HG03442 (cell line): ENCODE data around the gene SLC1A1.
"Not testable (repeated sequence)": the region's sequence is repeated elsewhere in the genome, so short reads cannot be mapped to it uniquely, and the experiment has no call there.

Experiments
- ATAC-seq: cut with Tn5 transposase; IDR thresholded peaks from one replicate; pipeline ENCODE4 v1.9.1; 2021; ENCODE audit warnings: mild to moderate bottlenecking, moderate library complexity; ENCODE audit not compliant: unreplicated experiment

SLC1A1 gene

GRCh38 chr9:4574657-4575243 lies 84.5 kb downstream of the SLC1A1 start:
- ATAC-seq = peak; percentile 85

GRCh38 chr9:4575997-4576396 lies 85.7 kb downstream of the SLC1A1 start:
- no peak for ATAC-seq

GRCh38 chr9:4576448-4576847 lies 86.2 kb downstream of the SLC1A1 start:
- ATAC-seq = no peak

GRCh38 chr9:4579001-4579400 lies 88.7 kb downstream of the SLC1A1 start:
- ATAC-seq = no peak

GRCh38 chr9:4581035-4581760 lies 90.9 kb downstream of the SLC1A1 start:
- no peak for ATAC-seq

GRCh38 chr9:4581861-4582565 lies 91.7 kb downstream of the SLC1A1 start:
- ATAC-seq = no peak

GRCh38 chr9:4583001-4583400 lies 92.7 kb downstream of the SLC1A1 start:
- no peak for ATAC-seq

GRCh38 chr9:4584636-4585035 lies 94.4 kb downstream of the SLC1A1 start:
- ATAC-seq = no peak

GRCh38 chr9:4585135-4585534 lies 94.9 kb downstream of the SLC1A1 start:
- ATAC-seq = no peak

- ATAC-seq = no peak
Measured at GRCh38 chr9:4588721-4589120, 98.5 kb downstream of the SLC1A1 start.

GRCh38 chr9:4590430-4591122 lies 100.3 kb downstream of the SLC1A1 start:
- ATAC-seq = no peak

- ATAC-seq = no peak
Measured at GRCh38 chr9:4591123-4591500, 100.8 kb downstream of the SLC1A1 start.

- no peak for ATAC-seq
Measured at GRCh38 chr9:4592295-4592694, 102.0 kb downstream of the SLC1A1 start.

GRCh38 chr9:4592886-4593285 lies 102.6 kb downstream of the SLC1A1 start:
- ATAC-seq = no peak

- ATAC-seq = no peak
Measured at GRCh38 chr9:4594545-4594944, 104.3 kb downstream of the SLC1A1 start.

GRCh38 chr9:4594994-4595393 lies 104.7 kb downstream of the SLC1A1 start:
- ATAC-seq = no peak

GRCh38 chr9:4596165-4596922 lies 106.1 kb downstream of the SLC1A1 start:
- peak; percentile 61 for ATAC-seq

- no peak for ATAC-seq
Measured at GRCh38 chr9:4600368-4600767, 110.1 kb downstream of the SLC1A1 start.

- ATAC-seq = no peak
Measured at GRCh38 chr9:4603830-4604229, 113.6 kb downstream of the SLC1A1 start.

- ATAC-seq = peak; percentile 61
Measured at GRCh38 chr9:4604678-4605095, 114.4 kb downstream of the SLC1A1 start.

- ATAC-seq = not testable (repeated sequence)
Measured at GRCh38 chr9:4606033-4606432, 115.8 kb downstream of the SLC1A1 start.
